DOHH2 (cell line): ENCODE data around the gene USO1.

Experiments
- H3F3A ChIP-seq: fragments of 200-600 bp; sonication (generic), shearing (Covaris generic); 2 replicates; pipeline ENCODE4 v1.6.0; 2016; ENCODE audit warnings: antibody characterized with exemption, mild to moderate bottlenecking; ENCODE audit not compliant: control insufficient read depth, insufficient read depth
- H3K27ac ChIP-seq: fragments of 200-600 bp; sonication (generic); 2 replicates; pipeline ENCODE4 v1.5.1; 2014; ENCODE audit warnings: low read depth, mild to moderate bottlenecking, low read length, moderate library complexity
- H3K27me3 ChIP-seq: fragments of 200-600 bp; sonication (generic); 2 replicates; pipeline ENCODE4 v1.6.1; 2014; ENCODE audit warnings: mild to moderate bottlenecking, low read length, mixed read lengths; ENCODE audit not compliant: control insufficient read depth
- H3K36me3 ChIP-seq: fragments of 200-600 bp; sonication (generic); 2 replicates; pipeline ENCODE4 v1.6.1; 2014; ENCODE audit warnings: mild to moderate bottlenecking, low read length, moderate library complexity, mixed read lengths; ENCODE audit not compliant: control insufficient read depth
- H3K4me1 ChIP-seq: fragments of 200-600 bp; sonication (generic); 2 replicates; pipeline ENCODE4 v1.6.1; 2014; ENCODE audit warnings: mild to moderate bottlenecking, low read length, mixed read lengths; ENCODE audit not compliant: control insufficient read depth
- H3K4me2 ChIP-seq: fragments of 200-600 bp; sonication (generic); 2 replicates; pipeline ENCODE4 v1.6.0; 2014; ENCODE audit warnings: mild to moderate bottlenecking, low read length, moderate library complexity
- H3K4me3 ChIP-seq: fragments of 200-600 bp; sonication (generic); 2 replicates; pipeline ENCODE4 v1.5.1; 2014; ENCODE audit warnings: mild to moderate bottlenecking, low read length, mixed read lengths
- H3K79me2 ChIP-seq: fragments of 200-600 bp; sonication (generic); 2 replicates; pipeline ENCODE4 v1.6.1; 2014; ENCODE audit warnings: mild to moderate bottlenecking, low read length, mixed read lengths; ENCODE audit not compliant: control insufficient read depth
- H3K9me2 ChIP-seq: fragments of 200-600 bp; sonication (generic); replicated peaks from 2 replicates; pipeline ENCODE4 v1.6.1; 2014; ENCODE audit warnings: mild to moderate bottlenecking, low read length, mixed read lengths; ENCODE audit not compliant: control insufficient read depth
- H3K9me3 ChIP-seq: fragments of 200-600 bp; sonication (generic); 2 replicates; pipeline ENCODE4 v1.6.1; 2014; ENCODE audit warnings: antibody characterized with exemption, low read length, mixed read lengths; ENCODE audit not compliant: control insufficient read depth, insufficient read depth
- H4K20me1 ChIP-seq: fragments of 200-600 bp; sonication (generic); 2 replicates; pipeline ENCODE4 v1.6.0; 2014; ENCODE audit warnings: low read depth, mild to moderate bottlenecking, antibody characterized with exemption, low read length, moderate library complexity; ENCODE audit not compliant: control insufficient read depth, insufficient read depth
- EZH2phosphoT487 ChIP-seq: fragments of 200-600 bp; sonication (generic); IDR thresholded peaks from 2 replicates; pipeline ENCODE4 v1.6.1; 2017; ENCODE audit warnings: borderline replicate concordance, mild to moderate bottlenecking, antibody characterized with exemption, low read length, moderate library complexity, mixed read lengths
- TF ChIP-seq, protein P1 (sequence below): fragments of 200-600 bp; sonication (generic); IDR thresholded peaks from one replicate; pipeline ENCODE4 v1.5.1; 2014; ENCODE audit warnings: antibody characterized with exemption, mild to moderate bottlenecking, low read depth, low read length; ENCODE audit not compliant: poor library complexity, severe bottlenecking

Gene USO1

DNA sequence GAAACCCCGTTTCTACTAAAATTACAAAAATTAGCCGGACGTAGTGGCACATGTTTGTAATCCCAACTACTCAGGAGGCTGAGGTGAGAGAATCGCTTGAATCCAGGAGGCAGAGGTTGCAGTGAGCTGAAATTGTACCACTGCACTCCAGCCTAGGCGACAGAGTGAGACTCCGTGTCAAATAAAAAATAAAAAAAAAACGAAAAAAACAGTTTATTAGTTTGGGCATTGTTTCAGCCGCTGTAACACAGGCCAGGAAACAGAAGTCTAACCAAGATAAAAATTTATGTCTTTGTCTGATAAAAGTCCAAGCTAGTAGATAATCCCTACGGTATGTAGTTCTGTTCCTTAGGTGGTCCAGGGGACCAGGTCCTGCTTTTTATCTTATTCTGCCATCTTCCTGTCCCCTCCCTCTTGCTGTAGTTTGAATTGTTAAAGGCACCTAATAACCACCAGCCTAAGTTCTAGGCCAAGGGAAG lies 21.4 kb downstream of the USO1 start:
- H3K27ac ChIP-seq = no peak overlapping the region
- peaks cover 12% of the 10 kb centered on the region; the same call in 1 of the 2 replicates for H3K79me2 ChIP-seq
- no peaks in the 10 kb centered on the region for H3K27me3 ChIP-seq
- H3K4me1 ChIP-seq = no peaks in the 10 kb centered on the region
- no peaks in the 10 kb centered on the region for H3K36me3 ChIP-seq
- H3K9me3 ChIP-seq = no peaks in the 10 kb centered on the region
- no peak for TF ChIP-seq EZH2phosphoT487
- TF ChIP-seq, protein P1, sequence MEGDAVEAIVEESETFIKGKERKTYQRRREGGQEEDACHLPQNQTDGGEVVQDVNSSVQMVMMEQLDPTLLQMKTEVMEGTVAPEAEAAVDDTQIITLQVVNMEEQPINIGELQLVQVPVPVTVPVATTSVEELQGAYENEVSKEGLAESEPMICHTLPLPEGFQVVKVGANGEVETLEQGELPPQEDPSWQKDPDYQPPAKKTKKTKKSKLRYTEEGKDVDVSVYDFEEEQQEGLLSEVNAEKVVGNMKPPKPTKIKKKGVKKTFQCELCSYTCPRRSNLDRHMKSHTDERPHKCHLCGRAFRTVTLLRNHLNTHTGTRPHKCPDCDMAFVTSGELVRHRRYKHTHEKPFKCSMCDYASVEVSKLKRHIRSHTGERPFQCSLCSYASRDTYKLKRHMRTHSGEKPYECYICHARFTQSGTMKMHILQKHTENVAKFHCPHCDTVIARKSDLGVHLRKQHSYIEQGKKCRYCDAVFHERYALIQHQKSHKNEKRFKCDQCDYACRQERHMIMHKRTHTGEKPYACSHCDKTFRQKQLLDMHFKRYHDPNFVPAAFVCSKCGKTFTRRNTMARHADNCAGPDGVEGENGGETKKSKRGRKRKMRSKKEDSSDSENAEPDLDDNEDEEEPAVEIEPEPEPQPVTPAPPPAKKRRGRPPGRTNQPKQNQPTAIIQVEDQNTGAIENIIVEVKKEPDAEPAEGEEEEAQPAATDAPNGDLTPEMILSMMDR = no peak
- no peaks in the 10 kb centered on the region for H3F3A ChIP-seq
- no peaks in the 10 kb centered on the region for H4K20me1 ChIP-seq
- no peak overlapping the region for H3K4me3 ChIP-seq
- no peaks in the 10 kb centered on the region for H3K9me2 ChIP-seq
- H3K4me2 ChIP-seq = no peak overlapping the region

DNA sequence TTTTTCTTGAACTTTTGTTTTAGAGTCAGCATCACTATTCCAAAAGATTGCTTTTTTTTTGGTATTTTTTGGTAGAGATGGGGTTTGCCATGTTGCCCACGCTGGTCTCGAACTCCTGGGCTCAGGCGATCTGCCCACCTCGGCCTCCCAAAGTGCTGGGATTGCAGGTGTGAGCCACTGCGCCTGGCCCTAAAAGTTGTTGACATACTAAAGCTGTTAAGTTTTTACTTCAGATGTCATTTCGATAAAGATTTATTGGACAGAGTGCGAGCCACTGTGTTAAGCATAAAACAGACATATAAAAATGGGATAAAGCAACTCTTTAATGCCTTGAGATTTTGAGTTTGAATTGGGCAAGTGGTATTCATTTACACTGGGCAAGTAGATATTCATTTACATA lies 28.3 kb downstream of the USO1 start:
- Histone ChIP-seq H3F3A (no peaks in the 10 kb centered on the region), H3K27ac (no peak overlapping the region), H3K4me2 (no peak overlapping the region), H3K9me3 (no peaks in the 10 kb centered on the region), H4K20me1 (no peaks in the 10 kb centered on the region), H3K4me3 (no peak overlapping the region), H3K36me3 (peaks cover 23% of the 10 kb centered on the region), H3K9me2 (no peaks in the 10 kb centered on the region), H3K4me1 (no peaks in the 10 kb centered on the region), H3K27me3 (no peaks in the 10 kb centered on the region), H3K79me2 (no peaks in the 10 kb centered on the region)
- TF ChIP-seq EZH2phosphoT487 = no peak
- TF ChIP-seq, protein P1 = no peak

DNA sequence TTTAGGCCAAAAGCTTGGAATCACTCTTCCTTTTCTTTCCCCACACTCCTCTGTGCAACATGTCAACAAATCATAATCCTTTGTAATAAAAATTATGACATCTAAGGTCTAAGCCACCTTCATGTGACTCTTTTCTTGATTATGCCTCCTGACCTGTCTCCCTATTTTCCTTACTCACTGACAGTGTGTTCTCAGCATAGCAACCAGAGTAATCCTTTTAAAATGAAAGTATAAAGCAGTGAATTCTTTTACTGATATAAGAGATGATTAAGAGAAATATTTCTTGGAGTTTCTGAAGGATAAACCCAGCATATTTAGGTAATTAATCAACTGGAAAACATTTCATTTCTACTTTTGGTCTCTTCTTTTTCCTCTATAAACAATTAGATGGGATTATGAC lies 44.7 kb downstream of the USO1 start:
- Histone ChIP-seq H3K4me2 (no peak overlapping the region), H3K9me2 (no peaks in the 10 kb centered on the region), H3K27ac (no peak overlapping the region), H3K4me1 (no peaks in the 10 kb centered on the region), H4K20me1 (no peaks in the 10 kb centered on the region), H3K36me3 (peaks cover 15% of the 10 kb centered on the region), H3K9me3 (no peaks in the 10 kb centered on the region), H3K27me3 (no peaks in the 10 kb centered on the region), H3K4me3 (no peak overlapping the region), H3K79me2 (no peaks in the 10 kb centered on the region), H3F3A (no peaks in the 10 kb centered on the region)
- TF ChIP-seq EZH2phosphoT487 = no peak
- TF ChIP-seq, protein P1 = no peak
